Trophoblast cell (in vitro differentiated cells and primary cell): ENCODE data around the gene PRSS23.

Experiments
- DNase-seq, 2 donors: peaks; one replicate each; pipeline ENCODE4 v3.0.0-alpha.2; 2016
- H2AFZ ChIP-seq: 2 replicates; pipeline ENCODE4 v1.6.1; 2013; ENCODE audit warnings: low read length, moderate library complexity, mild to moderate bottlenecking; ENCODE audit not compliant: insufficient read depth, poor library complexity
- H2AK5ac ChIP-seq: 2 replicates; pipeline ENCODE4 v1.6.1; 2013; ENCODE audit warnings: mild to moderate bottlenecking, low read length
- H2BK120ac ChIP-seq: 2 replicates; pipeline ENCODE4 v1.6.1; 2013; ENCODE audit warnings: low read length, mild to moderate bottlenecking, moderate library complexity; ENCODE audit not compliant: insufficient read depth, poor library complexity
- H2BK12ac ChIP-seq: 2 replicates; pipeline ENCODE4 v1.6.1; 2013; ENCODE audit warnings: mild to moderate bottlenecking, low read length, moderate library complexity
- H2BK5ac ChIP-seq: 2 replicates; pipeline ENCODE4 v1.6.1; 2013; ENCODE audit warnings: low read length, low read depth, moderate library complexity, mild to moderate bottlenecking; ENCODE audit not compliant: poor library complexity
- H3K14ac ChIP-seq: 2 replicates; pipeline ENCODE4 v1.6.1; 2013; ENCODE audit warnings: mild to moderate bottlenecking, low read length
- H3K18ac ChIP-seq: 2 replicates; pipeline ENCODE4 v1.6.1; 2013; ENCODE audit warnings: mild to moderate bottlenecking, low read length
- H3K23ac ChIP-seq: 2 replicates; pipeline ENCODE4 v1.6.1; 2013; ENCODE audit warnings: low read length
- H3K27ac ChIP-seq: 2 replicates; pipeline ENCODE4 v1.5.1; 2013; ENCODE audit warnings: low read depth, mild to moderate bottlenecking, inconsistent platforms, low read length, moderate library complexity
- H3K27me3 ChIP-seq: 2 replicates; pipeline ENCODE4 v1.6.1; 2013; ENCODE audit warnings: inconsistent platforms, mild to moderate bottlenecking, low read length, moderate library complexity; ENCODE audit not compliant: insufficient read depth
- H3K36me3 ChIP-seq, 2 experiments: 1 replicate in 1 of 2; 2 replicates in 1 of 2; pipeline ENCODE4 v1.6.1; 2013; ENCODE audit warnings: low read length in 2 of 2, mild to moderate bottlenecking in 2 of 2, moderate library complexity in 1 of 2; ENCODE audit not compliant: insufficient read depth in 2 of 2, control insufficient read depth in 1 of 2
- H3K4ac ChIP-seq: 2 replicates; pipeline ENCODE4 v1.6.1; 2013; ENCODE audit warnings: low read depth, mild to moderate bottlenecking, low read length, moderate library complexity
- H3K4me1 ChIP-seq, 2 experiments: 1 replicate in 1 of 2; 2 replicates in 1 of 2; pipeline ENCODE4 v1.6.1; 2013; ENCODE audit warnings: low read length in 2 of 2, mild to moderate bottlenecking in 2 of 2, moderate library complexity in 1 of 2; ENCODE audit not compliant: insufficient read depth in 2 of 2, control insufficient read depth in 1 of 2
- H3K4me2 ChIP-seq: 2 replicates; pipeline ENCODE4 v1.6.1; 2013; ENCODE audit warnings: inconsistent platforms, mild to moderate bottlenecking, low read length, moderate library complexity
- H3K4me3 ChIP-seq: 2 replicates; pipeline ENCODE4 v1.5.1; 2013; ENCODE audit warnings: mild to moderate bottlenecking, low read depth, low read length, inconsistent platforms
- H3K79me1 ChIP-seq: one replicate; pipeline ENCODE4 v1.6.1; 2013; ENCODE audit warnings: low read length
- H3K79me2 ChIP-seq: 2 replicates; pipeline ENCODE4 v1.6.1; 2013; ENCODE audit warnings: low read length, mild to moderate bottlenecking; ENCODE audit not compliant: control insufficient read depth, insufficient read depth, poor library complexity
- H3K9ac ChIP-seq: 2 replicates; pipeline ENCODE4 v1.6.1; 2013; ENCODE audit warnings: mild to moderate bottlenecking, low read length
- H3K9me3 ChIP-seq: 2 replicates; pipeline ENCODE4 v1.6.1; 2013; ENCODE audit warnings: low read depth, mild to moderate bottlenecking, control low read depth, inconsistent platforms, low read length; ENCODE audit not compliant: insufficient read depth
- H4K12ac ChIP-seq: 2 replicates; pipeline ENCODE4 v1.6.1; 2013; ENCODE audit warnings: low read depth, mild to moderate bottlenecking, low read length, moderate library complexity
- H4K8ac ChIP-seq: 2 replicates; pipeline ENCODE4 v1.6.1; 2013; ENCODE audit warnings: low read depth, mild to moderate bottlenecking, low read length, moderate library complexity
- H4K91ac ChIP-seq: one replicate; pipeline ENCODE4 v1.6.1; 2013; ENCODE audit warnings: low read depth, mild to moderate bottlenecking, low read length, moderate library complexity
- WGBS: extraction: QIAGEN DNeasy Blood & Tissue Kit; methylation state at CpG from one replicate; pipeline ENCODE4 v1.1.7; 2013; ENCODE audit warnings: missing lambda C conversion rate; ENCODE audit not compliant: insufficient read length, insufficient coverage; ENCODE audit errors: extremely low coverage; 5-methylcytosine and 5-hydroxymethylcytosine counted together

The PRSS23 gene

DNA sequence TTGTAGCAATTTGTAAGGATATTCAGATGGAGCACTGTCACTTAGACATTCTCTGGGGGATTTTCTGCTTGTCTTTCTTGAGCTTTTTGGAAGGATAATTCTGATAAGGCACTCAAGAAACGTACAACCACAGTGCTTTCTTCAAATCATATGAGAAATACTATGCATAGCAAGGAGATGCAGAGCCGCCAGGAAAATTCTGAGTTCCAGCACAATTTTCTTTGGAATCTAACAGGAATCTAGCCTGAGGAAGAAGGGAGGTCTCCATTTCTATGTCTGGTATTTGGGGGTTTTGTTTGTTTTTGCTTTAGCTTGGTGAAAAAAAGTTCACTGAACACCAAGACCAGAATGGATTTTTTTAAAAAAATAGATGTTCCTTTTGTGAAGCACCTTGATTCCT lies 9.9 kb downstream of the PRSS23 start:
- H3K4me2 ChIP-seq: no peak overlapping the region
- peaks cover 32% of the 10 kb centered on the region for H3K79me1 ChIP-seq
- H4K8ac ChIP-seq: no peak overlapping the region
- H3K18ac ChIP-seq: no peak overlapping the region
- H3K4ac ChIP-seq: no peak overlapping the region
- H3K14ac ChIP-seq: no peak overlapping the region
- peaks cover 10 to 16% of the 10 kb centered on the region in 2 experiments for H3K36me3 ChIP-seq
- peak overlapping the region; percentile 80 for H3K27ac ChIP-seq
- H4K91ac ChIP-seq: peak overlapping the region; percentile 21
- no peak overlapping the region for H3K4me3 ChIP-seq
- no peak overlapping the region for H2BK120ac ChIP-seq
- H3K23ac ChIP-seq: no peak overlapping the region
- H2BK5ac ChIP-seq: no peak overlapping the region
- no peak overlapping the region for H4K12ac ChIP-seq
- H2AK5ac ChIP-seq: no peak overlapping the region
- H3K9ac ChIP-seq: no peak overlapping the region
- H3K4me1 ChIP-seq: peaks cover 19 to 41% of the 10 kb centered on the region in 2 experiments
- peaks cover 8% of the 10 kb centered on the region for H3K79me2 ChIP-seq
- H3K27me3 ChIP-seq: no peaks in the 10 kb centered on the region
- no CpG with 5 or more reads among the region's 2 CpGs for WGBS
- H3K9me3 ChIP-seq: no peaks in the 10 kb centered on the region
- peak in 1 of 2 donors; percentile 21 for DNase-seq
- H2AFZ ChIP-seq: no peak overlapping the region
- H2BK12ac ChIP-seq: no peak overlapping the region

GRCh38 chr11:86811637-86812321 lies 11.4 kb downstream of the PRSS23 start:
- H3K14ac ChIP-seq: peak overlapping the region; percentile 13

GRCh38 chr11:86812322-86812670 lies 12.0 kb downstream of the PRSS23 start:
- H3K79me1 ChIP-seq: peaks cover 40% of the 10 kb centered on the region
- peak overlapping the region; percentile 71 for H2BK5ac ChIP-seq
- H4K8ac ChIP-seq: no peak overlapping the region
- no peak overlapping the region for H4K12ac ChIP-seq
- H2BK120ac ChIP-seq: peak overlapping the region; percentile 89
- H3K36me3 ChIP-seq: peaks cover 10 to 13% of the 10 kb centered on the region in 2 experiments
- peak overlapping the region; percentile 27 for H2AK5ac ChIP-seq
- peak overlapping the region; percentile 75 for H4K91ac ChIP-seq
- H3K4me1 ChIP-seq: peaks cover 26 to 38% of the 10 kb centered on the region in 2 experiments
- no peak overlapping the region for H3K4me3 ChIP-seq
- H3K9ac ChIP-seq: no peak overlapping the region
- H3K4me2 ChIP-seq: no peak overlapping the region
- no peak overlapping the region for H2AFZ ChIP-seq
- H3K79me2 ChIP-seq: peaks cover 10% of the 10 kb centered on the region
- peak overlapping the region; percentile 79 for H3K27ac ChIP-seq
- peak overlapping the region; percentile 67 for H2BK12ac ChIP-seq
- H3K27me3 ChIP-seq: no peaks in the 10 kb centered on the region
- H3K4ac ChIP-seq: peak overlapping the region; percentile 50
- no peak overlapping the region for H3K23ac ChIP-seq
- no peaks in the 10 kb centered on the region for H3K9me3 ChIP-seq
- no CpG with 5 or more reads among the region's 7 CpGs for WGBS
- DNase-seq: no peak
- H3K18ac ChIP-seq: peak overlapping the region; percentile 68
- peak overlapping the region; percentile 13 for H3K14ac ChIP-seq

More at GRCh38 chr11:86811637-86812321, 11.4 kb downstream of the PRSS23 start:
- Histone ChIP-seq H2BK5ac (peak overlapping the region; percentile 71), H3K18ac (peak overlapping the region; percentile 34), H2BK120ac (peak overlapping the region; percentile 89), H3K4ac (no peak overlapping the region), H3K4me2 (no peak overlapping the region), H2BK12ac (peak overlapping the region; percentile 67), H3K23ac (no peak overlapping the region), H3K79me1 (peaks cover 42% of the 10 kb centered on the region), H3K79me2 (peaks cover 10% of the 10 kb centered on the region), H2AK5ac (peak overlapping the region; percentile 27), H3K4me3 (no peak overlapping the region), H4K8ac (no peak overlapping the region), H3K4me1 (peaks cover 26 to 43% of the 10 kb centered on the region in 2 experiments), H2AFZ (no peak overlapping the region), H4K91ac (peak overlapping the region; percentile 75), H3K27me3 (no peaks in the 10 kb centered on the region), H3K27ac (peak overlapping the region; percentile 79), H4K12ac (no peak overlapping the region), H3K9me3 (no peaks in the 10 kb centered on the region), H3K36me3 (peaks cover 10 to 13% of the 10 kb centered on the region in 2 experiments), H3K9ac (no peak overlapping the region)
- DNase-seq: no peak
- WGBS: no CpG with 5 or more reads among the region's 2 CpGs

DNA sequence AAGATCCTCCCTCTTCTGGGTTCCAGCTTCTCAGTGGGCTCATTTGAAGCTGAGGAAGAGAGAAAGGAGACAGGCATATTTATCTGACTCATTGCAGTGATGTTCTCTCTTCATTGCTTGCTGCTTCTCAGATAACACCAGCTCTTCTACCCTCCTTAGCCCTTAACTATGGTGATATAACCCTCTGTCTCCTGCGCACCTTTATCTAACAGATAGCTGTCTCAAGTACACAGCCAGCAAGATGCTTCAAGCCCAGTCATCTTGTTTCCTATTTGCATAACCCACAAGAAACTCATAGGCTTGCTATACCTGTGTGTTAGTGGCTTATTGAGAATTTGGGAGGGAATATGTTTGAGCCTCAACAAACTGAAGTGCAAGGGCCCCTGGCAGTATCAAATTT lies 12.6 kb downstream of the PRSS23 start:
- Histone ChIP-seq H2BK120ac (no peak overlapping the region), H3K4me3 (no peak overlapping the region), H3K4me1 (peaks cover 23 to 34% of the 10 kb centered on the region in 2 experiments), H3K27me3 (no peaks in the 10 kb centered on the region), H3K4me2 (no peak overlapping the region), H3K4ac (no peak overlapping the region), H3K27ac (no peak overlapping the region), H2BK5ac (peak overlapping the region; percentile 44), H2BK12ac (peak overlapping the region; percentile 74), H3K36me3 (peaks cover 5 to 8% of the 10 kb centered on the region in 2 experiments), H2AFZ (no peak overlapping the region), H2AK5ac (peak overlapping the region; percentile 71), H3K23ac (no peak overlapping the region), H4K12ac (no peak overlapping the region), H3K14ac (no peak overlapping the region), H3K18ac (no peak overlapping the region), H3K9me3 (no peaks in the 10 kb centered on the region), H3K79me1 (peaks cover 35% of the 10 kb centered on the region), H3K79me2 (peaks cover 9% of the 10 kb centered on the region), H4K8ac (no peak overlapping the region), H4K91ac (no peak overlapping the region), H3K9ac (no peak overlapping the region)
- no CpG with 5 or more reads among the region's 1 CpG for WGBS
- no peak for DNase-seq
